ENCODE measurements around the gene FUT2. TPM values are rescaled to one million over a fixed set of nuclear protein-coding genes. Genes with fewer than 3 reads are reported as not detected.

Gene FUT2
- total RNA-seq, 1 donor from 2014 or later, result not detected

DNA sequence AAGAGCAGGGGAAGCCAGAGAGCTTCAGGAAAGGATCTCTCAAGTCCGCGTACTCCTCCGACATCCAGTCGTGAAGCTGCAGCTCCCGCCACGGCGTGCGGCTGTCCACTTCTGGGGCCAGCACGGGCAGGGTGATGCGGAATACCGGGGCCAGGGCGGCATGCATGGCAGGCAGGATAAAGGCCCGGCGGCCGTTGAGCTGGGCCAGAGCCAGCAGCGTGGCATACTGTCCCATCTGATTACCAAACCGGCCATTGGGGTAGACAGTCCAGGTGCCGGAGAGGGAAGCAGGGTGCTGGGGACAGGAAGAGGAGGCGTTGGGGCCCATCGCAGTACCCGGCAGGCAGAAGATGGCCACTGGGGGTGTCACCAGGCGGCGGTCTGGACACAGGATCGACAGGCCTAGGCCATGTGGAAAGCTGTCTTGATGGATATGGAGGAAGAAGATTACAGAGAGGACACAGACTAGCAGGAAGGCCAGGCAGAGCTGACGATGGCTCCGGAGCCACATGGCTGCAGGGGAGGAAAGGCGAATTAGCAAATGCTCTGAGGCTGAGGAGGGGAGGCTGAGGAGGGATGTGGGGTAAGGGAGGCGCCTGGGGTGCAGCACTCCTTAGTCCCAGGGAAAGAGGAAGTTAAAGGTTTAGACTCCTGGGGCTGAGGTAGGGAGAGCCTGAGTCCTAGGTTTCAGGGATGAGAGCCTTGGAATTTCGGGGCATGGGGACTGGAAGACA lies 55.2 kb downstream of the FUT2 start:
- H3K9me3 ChIP-seq, result no peaks in the 10 kb centered on the region
- no peaks in the 10 kb centered on the region for H3K36me3 ChIP-seq
- TF ChIP-seq, protein P1, sequence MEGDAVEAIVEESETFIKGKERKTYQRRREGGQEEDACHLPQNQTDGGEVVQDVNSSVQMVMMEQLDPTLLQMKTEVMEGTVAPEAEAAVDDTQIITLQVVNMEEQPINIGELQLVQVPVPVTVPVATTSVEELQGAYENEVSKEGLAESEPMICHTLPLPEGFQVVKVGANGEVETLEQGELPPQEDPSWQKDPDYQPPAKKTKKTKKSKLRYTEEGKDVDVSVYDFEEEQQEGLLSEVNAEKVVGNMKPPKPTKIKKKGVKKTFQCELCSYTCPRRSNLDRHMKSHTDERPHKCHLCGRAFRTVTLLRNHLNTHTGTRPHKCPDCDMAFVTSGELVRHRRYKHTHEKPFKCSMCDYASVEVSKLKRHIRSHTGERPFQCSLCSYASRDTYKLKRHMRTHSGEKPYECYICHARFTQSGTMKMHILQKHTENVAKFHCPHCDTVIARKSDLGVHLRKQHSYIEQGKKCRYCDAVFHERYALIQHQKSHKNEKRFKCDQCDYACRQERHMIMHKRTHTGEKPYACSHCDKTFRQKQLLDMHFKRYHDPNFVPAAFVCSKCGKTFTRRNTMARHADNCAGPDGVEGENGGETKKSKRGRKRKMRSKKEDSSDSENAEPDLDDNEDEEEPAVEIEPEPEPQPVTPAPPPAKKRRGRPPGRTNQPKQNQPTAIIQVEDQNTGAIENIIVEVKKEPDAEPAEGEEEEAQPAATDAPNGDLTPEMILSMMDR (IDR thresholded peaks at IDR 0.05), result no peak
- DNase-seq (ENCODE audit: low spot score in 2 of 2), result no peak
- H3K4me3 ChIP-seq, result no peak overlapping the region
- peaks cover 3 to 12% of the 10 kb centered on the region in 2 donors for H3K4me1 ChIP-seq
- H3K27ac ChIP-seq, result no peak overlapping the region
- no peaks in the 10 kb centered on the region for H3K27me3 ChIP-seq
- intact Hi-C loops (cut with DNase I), result no loop called here

DNA sequence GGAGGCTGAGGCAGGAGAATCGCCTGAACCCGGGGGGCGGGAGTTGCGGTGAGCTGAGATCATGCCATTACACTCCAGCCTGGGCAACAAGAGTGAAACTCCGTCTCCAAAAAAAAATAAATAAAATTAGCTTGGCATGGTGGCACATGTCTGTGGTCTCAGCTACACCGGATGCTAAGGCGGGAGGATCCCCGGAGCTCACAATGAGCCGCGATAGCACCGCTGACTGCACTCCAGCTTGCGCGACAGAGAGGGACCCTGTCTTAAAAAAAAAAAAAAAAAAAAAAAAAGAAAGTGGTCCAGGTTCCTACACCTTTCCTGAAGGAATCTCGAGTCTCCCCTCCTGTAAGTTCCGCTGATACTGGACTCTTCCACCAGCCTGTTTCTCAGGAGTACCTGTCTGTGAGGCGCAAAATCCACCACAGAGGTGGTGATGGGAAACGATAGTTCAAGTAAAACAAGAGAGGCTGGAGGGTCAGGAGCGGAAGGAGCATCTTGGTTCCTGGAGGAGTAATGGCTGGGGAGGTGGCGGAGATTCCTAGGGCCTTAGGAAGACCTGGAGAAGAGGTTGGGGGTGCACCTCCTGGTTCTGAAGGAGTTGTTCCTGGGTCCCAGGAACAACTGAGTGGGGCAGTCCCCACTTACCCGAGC lies 56.2 kb downstream of the FUT2 start:
- intact Hi-C loops (cut with DNase I), result no loop called here
- no peak for DNase-seq (ENCODE audit: low spot score in 2 of 2)
- peak overlapping the region; percentile 45 to 60 for H3K4me3 ChIP-seq
- H3K9me3 ChIP-seq, result no peaks in the 10 kb centered on the region
- no peak overlapping the region for H3K27ac ChIP-seq
- TF ChIP-seq, protein P1 (IDR thresholded peaks at IDR 0.05), result no peak
- no peaks in the 10 kb centered on the region for H3K36me3 ChIP-seq
- H3K27me3 ChIP-seq, result no peaks in the 10 kb centered on the region
- peaks cover 3 to 12% of the 10 kb centered on the region in 2 donors for H3K4me1 ChIP-seq

DNA sequence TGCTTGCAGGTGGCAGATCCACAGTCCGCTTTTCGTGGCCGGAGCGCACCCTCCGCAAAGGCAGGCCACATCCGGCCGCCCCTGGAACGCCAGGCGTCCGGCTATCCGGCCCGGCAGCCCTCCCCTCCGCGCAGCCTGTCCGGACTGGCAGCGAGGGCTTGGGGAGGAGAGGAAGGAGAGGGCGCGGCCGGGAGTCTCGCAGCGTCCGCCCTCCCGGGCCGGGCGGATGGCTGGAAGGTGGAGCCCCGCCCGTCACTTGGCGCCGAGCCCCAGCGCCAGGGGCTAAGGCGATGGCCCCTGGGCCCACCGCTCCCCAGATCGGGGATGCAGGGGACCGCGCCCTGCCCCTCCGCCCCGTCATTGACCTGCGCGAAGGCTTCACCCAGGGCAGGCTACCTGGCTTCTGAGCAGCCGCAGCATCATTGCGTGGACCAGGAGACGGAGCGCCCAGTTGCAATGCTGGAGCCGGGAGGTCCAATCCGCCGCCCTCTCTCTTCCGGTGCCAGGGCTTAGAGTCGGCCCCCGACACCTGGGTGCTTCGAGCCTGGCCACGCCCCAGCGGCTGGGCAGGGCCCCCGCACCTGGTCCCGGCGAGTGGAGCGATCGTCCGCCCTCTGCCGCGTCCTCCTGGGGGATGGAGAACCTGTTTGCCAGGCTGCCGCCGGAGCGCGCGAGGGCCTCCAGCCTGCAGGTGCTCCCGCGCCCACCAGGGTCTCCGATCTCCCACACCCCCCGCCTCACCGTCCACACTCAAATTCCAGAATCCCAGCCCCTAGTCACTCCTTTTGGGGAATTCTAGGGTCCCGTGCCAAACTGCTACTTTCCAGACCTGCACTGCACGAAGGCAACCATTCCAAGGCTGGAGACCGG lies 57.0 kb downstream of the FUT2 start, which contains the start of gene FUT1:
TSS of gene FUT1 (minus strand) at position 146 of the 870 bp plus-strand sequence. CDS start 1,360 bp downstream, outside the sequence.
- Histone ChIP-seq H3K27ac (no peak within 1 kb of the TSS), H3K4me1 (peaks cover 3 to 9% of the 10 kb centered on the region in 2 donors), H3K4me3 (peak within 1 kb of the TSS; percentile 45 to 60), H3K27me3 (no peaks in the 10 kb centered on the region), H3K9me3 (no peaks in the 10 kb centered on the region), H3K36me3 (no peaks in the 10 kb centered on the region)
- DNase-seq (ENCODE audit: low spot score in 2 of 2), result no peak
- TF ChIP-seq, protein P1 (IDR thresholded peaks at IDR 0.05), result no peak
- intact Hi-C loops (cut with DNase I), result no loop called here

DNA sequence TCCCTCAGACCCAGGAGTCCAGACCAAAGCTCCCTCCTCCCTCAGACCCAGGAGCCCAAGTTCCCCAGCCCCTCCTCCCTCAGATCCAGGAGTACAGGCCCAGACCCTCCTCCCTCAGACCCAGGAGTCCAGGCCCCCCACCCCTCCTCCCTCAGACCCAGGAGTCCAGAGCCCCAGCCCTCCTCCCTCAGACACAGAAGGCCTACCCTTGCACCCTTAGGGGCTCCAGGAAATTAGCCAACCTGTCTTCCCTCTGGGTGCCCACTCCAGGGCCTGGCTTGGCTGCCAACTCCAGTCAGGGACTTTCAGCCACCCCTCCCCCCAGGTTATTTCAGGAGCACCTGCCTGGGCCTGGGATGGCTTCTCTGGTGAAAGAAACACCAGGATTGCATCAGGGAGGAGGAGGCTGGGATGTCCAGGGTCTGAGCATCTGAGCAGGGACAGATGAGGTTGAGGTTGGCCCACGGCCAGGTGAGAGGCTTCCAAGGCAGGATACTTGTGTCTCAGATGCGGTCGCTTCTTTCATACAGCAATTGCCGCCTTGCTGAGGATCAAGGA lies 59.4 kb downstream of the FUT2 start, which contains the start of gene FGF21:
TSS of gene FGF21 (plus strand) at position 441 of the 558 bp plus-strand sequence. CDS start 713 bp downstream, outside the sequence.
- DNase-seq (ENCODE audit: low spot score in 2 of 2), result no peak
- H3K27me3 ChIP-seq, result no peaks in the 10 kb centered on the region
- intact Hi-C loops (cut with DNase I), result no loop called here
- H3K36me3 ChIP-seq, result no peaks in the 10 kb centered on the region
- no peak within 1 kb of the TSS for H3K4me3 ChIP-seq
- no peaks in the 10 kb centered on the region for H3K9me3 ChIP-seq
- TF ChIP-seq, protein P1 (IDR thresholded peaks at IDR 0.05), result no peak
- peaks cover 3 to 9% of the 10 kb centered on the region in 2 donors for H3K4me1 ChIP-seq
- H3K27ac ChIP-seq, result no peak within 1 kb of the TSS

Other genes starting within 250 kb of the FUT2 start
- gene GRWD1, start 250.0 kb upstream of the FUT2 start, total RNA-seq, result 16.0 TPM
- 6.1 TPM for gene KCNJ14, start 240.4 kb upstream of the FUT2 start, total RNA-seq
- gene CYTH2, start 226.6 kb upstream of the FUT2 start, total RNA-seq, result 83.5 TPM
- gene LMTK3, start 184.1 kb upstream of the FUT2 start, total RNA-seq, result 0.11 TPM
- gene SULT2B1, start 143.8 kb upstream of the FUT2 start, total RNA-seq, result not detected
- gene SPACA4, start 89.2 kb upstream of the FUT2 start, total RNA-seq, result not detected
- gene FAM83E, start 80.9 kb upstream of the FUT2 start, total RNA-seq, result not detected
- 2,223 TPM for gene RPL18, start 76.8 kb upstream of the FUT2 start, total RNA-seq
- gene SPHK2, start 76.5 kb upstream of the FUT2 start, total RNA-seq, result 35.3 TPM
- 0.21 TPM for gene DBP, start 58.6 kb upstream of the FUT2 start, total RNA-seq
- not detected for gene CA11, start 49.8 kb upstream of the FUT2 start, total RNA-seq
- not detected for gene NTN5, start 23.0 kb upstream of the FUT2 start, total RNA-seq
- gene MAMSTR, start 23.8 kb downstream of the FUT2 start, total RNA-seq, result 0.32 TPM
- gene RASIP1, start 44.6 kb downstream of the FUT2 start, total RNA-seq, result 85.9 TPM
- not detected for gene IZUMO1, start 50.9 kb downstream of the FUT2 start, total RNA-seq
- gene FUT1, start 56.7 kb downstream of the FUT2 start, total RNA-seq, result 3.8 TPM
- not detected for gene FGF21, start 59.6 kb downstream of the FUT2 start, total RNA-seq
- 42.4 TPM for gene BCAT2, start 115.1 kb downstream of the FUT2 start, total RNA-seq
- 9.8 TPM for gene HSD17B14, start 140.5 kb downstream of the FUT2 start, total RNA-seq
- 237 TPM for gene PLEKHA4, start 172.6 kb downstream of the FUT2 start, total RNA-seq
- gene PPP1R15A, start 176.4 kb downstream of the FUT2 start, total RNA-seq, result 142 TPM
- not detected for gene TULP2, start 202.8 kb downstream of the FUT2 start, total RNA-seq
- gene NUCB1, start 204.3 kb downstream of the FUT2 start, total RNA-seq, result 505 TPM
- gene DHDH, start 237.7 kb downstream of the FUT2 start, total RNA-seq, result not detected